Mesendoderm (in vitro differentiated cells): Measurements from ENCODE around the gene RDH13.
"Not testable (repeated sequence)": the region's sequence is repeated elsewhere in the genome, so short reads cannot be mapped to it uniquely, and the experiment has no call there.

Experiments used
- DNase-seq: peaks from one replicate; pipeline ENCODE4 v3.0.0; 2013
- H2AK5ac ChIP-seq: 2 replicates; pipeline ENCODE4 v1.6.1; 2013; ENCODE audit warnings: low read length, inconsistent platforms
- H2BK120ac ChIP-seq: 2 replicates; pipeline ENCODE4 v1.6.1; 2013; ENCODE audit warnings: low read depth, mild to moderate bottlenecking, low read length, moderate library complexity, mixed read lengths
- H2BK15ac ChIP-seq: replicated peaks from 2 replicates; pipeline ENCODE4 v1.6.1; 2013; ENCODE audit warnings: low read depth, mild to moderate bottlenecking, moderate library complexity
- H2BK5ac ChIP-seq: 2 replicates; pipeline ENCODE4 v1.6.1; 2013; ENCODE audit warnings: low read length, inconsistent platforms
- H3K18ac ChIP-seq: 2 replicates; pipeline ENCODE4 v1.6.1; 2013; ENCODE audit warnings: mild to moderate bottlenecking, low read length, mixed read lengths
- H3K23ac ChIP-seq: one replicate; pipeline ENCODE4 v1.6.1; 2013; ENCODE audit warnings: low read length
- H3K27ac ChIP-seq: 2 replicates; pipeline ENCODE4 v1.5.1; 2013; ENCODE audit warnings: low read depth, mild to moderate bottlenecking, inconsistent platforms, low read length, moderate library complexity
- H3K27me3 ChIP-seq: 2 replicates; pipeline ENCODE4 v1.6.1; 2013; ENCODE audit warnings: low read length, control low read depth, mild to moderate bottlenecking, inconsistent platforms; ENCODE audit not compliant: insufficient read depth, poor library complexity
- H3K36me3 ChIP-seq: 2 replicates; pipeline ENCODE4 v1.6.1; 2013; ENCODE audit warnings: low read length, inconsistent platforms; ENCODE audit not compliant: control insufficient read depth, insufficient read depth
- H3K4ac ChIP-seq: one replicate; pipeline ENCODE4 v1.6.1; 2013; ENCODE audit warnings: low read depth, mild to moderate bottlenecking, low read length, moderate library complexity
- H3K4me1 ChIP-seq: 2 replicates; pipeline ENCODE4 v1.6.1; 2013; ENCODE audit warnings: low read depth, low read length, inconsistent platforms; ENCODE audit not compliant: control insufficient read depth
- H3K4me2 ChIP-seq: 2 replicates; pipeline ENCODE4 v1.6.1; 2013; ENCODE audit warnings: low read length
- H3K4me3 ChIP-seq: 2 replicates; pipeline ENCODE4 v1.5.1; 2013; ENCODE audit warnings: mild to moderate bottlenecking, low read length
- H3K56ac ChIP-seq: one replicate; pipeline ENCODE4 v1.6.1; 2013; ENCODE audit warnings: low read length
- H3K79me1 ChIP-seq: 2 replicates; pipeline ENCODE4 v1.6.1; 2013; ENCODE audit warnings: low read length, inconsistent platforms
- H3K79me2 ChIP-seq: 2 replicates; pipeline ENCODE4 v1.6.1; 2013; ENCODE audit warnings: mild to moderate bottlenecking, low read length; ENCODE audit not compliant: control insufficient read depth, insufficient read depth
- H3K9ac ChIP-seq: 2 replicates; pipeline ENCODE4 v1.6.1; 2013; ENCODE audit warnings: low read length, inconsistent platforms
- H4K5ac ChIP-seq: one replicate; pipeline ENCODE4 v1.6.1; 2013; ENCODE audit warnings: low read length
- H4K8ac ChIP-seq: one replicate; pipeline ENCODE4 v1.6.1; 2013; ENCODE audit warnings: low read depth, mild to moderate bottlenecking, control low read depth, low read length, moderate library complexity
- WGBS: extraction: QIAGEN DNeasy Blood & Tissue Kit; methylation state at CpG from one replicate; pipeline ENCODE4 v1.1.7; 2013; ENCODE audit warnings: low lambda C conversion rate, missing lambda C conversion rate; ENCODE audit not compliant: insufficient coverage; ENCODE audit errors: extremely low coverage; 5-methylcytosine and 5-hydroxymethylcytosine counted together

Gene RDH13

DNA sequence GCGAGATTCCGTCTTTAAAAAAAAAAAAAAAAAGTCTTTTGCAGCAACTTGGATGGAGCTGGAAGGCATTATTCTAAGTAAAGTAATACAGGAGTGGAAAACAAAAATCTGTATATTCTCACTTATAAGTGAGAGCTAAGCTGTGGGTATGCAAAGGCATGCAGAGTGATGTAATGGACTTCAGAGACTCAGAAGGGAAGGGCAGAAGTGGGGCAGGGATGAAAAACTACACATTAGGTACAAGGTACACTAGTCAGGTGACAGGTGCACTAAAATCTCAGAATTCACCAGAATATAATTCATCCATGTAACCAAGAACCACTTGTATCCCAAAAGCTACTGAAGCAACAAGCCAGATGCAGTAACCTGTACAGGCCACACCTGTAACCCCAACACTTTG is 26.9 kb downstream of the RDH13 start:
- WGBS = no CpG with 5 or more reads among the region's 2 CpGs
- no peak for DNase-seq
- Histone ChIP-seq H3K79me2 (peaks cover 2% of the 10 kb centered on the region), H4K5ac (no peak overlapping the region), H3K9ac (no peak overlapping the region), H3K23ac (no peak overlapping the region), H2BK5ac (no peak overlapping the region), H3K4ac (no peak overlapping the region), H3K56ac (no peak overlapping the region), H3K4me1 (no peaks in the 10 kb centered on the region), H2AK5ac (no peak overlapping the region), H4K8ac (no peak overlapping the region), H3K27ac (no peak overlapping the region), H2BK120ac (no peak overlapping the region), H3K79me1 (no peaks in the 10 kb centered on the region), H2BK15ac (no peak overlapping the region), H3K27me3 (no peaks in the 10 kb centered on the region), H3K4me2 (no peak overlapping the region), H3K18ac (no peak overlapping the region), H3K36me3 (no peaks in the 10 kb centered on the region), H3K4me3 (no peak overlapping the region)

DNA sequence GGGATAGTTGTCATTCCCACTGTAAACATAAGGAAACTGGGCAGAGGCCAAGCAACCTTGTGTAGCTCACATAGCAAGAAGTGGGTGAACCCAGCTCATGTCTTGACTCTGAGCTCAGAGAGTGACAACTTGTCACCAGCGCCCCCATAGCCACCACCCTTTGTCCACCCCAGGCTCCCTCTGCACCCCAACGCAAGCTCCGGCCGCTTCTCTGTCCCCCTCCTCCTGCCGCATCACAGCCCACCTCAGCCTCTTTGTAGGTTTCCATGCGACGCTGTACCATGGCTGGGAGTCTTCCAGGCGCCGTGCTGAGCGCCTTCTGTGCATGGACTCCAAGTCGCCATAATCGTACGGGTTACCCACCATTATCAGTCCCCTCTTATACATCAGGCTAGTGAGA is 28.2 kb downstream of the RDH13 start:
- H3K79me1 ChIP-seq = no peaks in the 10 kb centered on the region
- H4K8ac ChIP-seq = no peak overlapping the region
- H2BK120ac ChIP-seq = no peak overlapping the region
- no peak overlapping the region for H2AK5ac ChIP-seq
- WGBS = no CpG with 5 or more reads among the region's 13 CpGs
- no peak overlapping the region for H3K4me2 ChIP-seq
- H3K79me2 ChIP-seq = peaks cover 2% of the 10 kb centered on the region
- no peak overlapping the region for H2BK5ac ChIP-seq
- no peak overlapping the region for H3K4ac ChIP-seq
- no peak overlapping the region for H3K18ac ChIP-seq
- H3K56ac ChIP-seq = no peak overlapping the region
- H3K23ac ChIP-seq = no peak overlapping the region
- no peaks in the 10 kb centered on the region for H3K36me3 ChIP-seq
- H3K9ac ChIP-seq = no peak overlapping the region
- no peak overlapping the region for H2BK15ac ChIP-seq
- H3K27me3 ChIP-seq = no peaks in the 10 kb centered on the region
- no peak overlapping the region for H3K4me3 ChIP-seq
- no peaks in the 10 kb centered on the region for H3K4me1 ChIP-seq
- DNase-seq = no peak
- H4K5ac ChIP-seq = no peak overlapping the region
- H3K27ac ChIP-seq = no peak overlapping the region

DNA sequence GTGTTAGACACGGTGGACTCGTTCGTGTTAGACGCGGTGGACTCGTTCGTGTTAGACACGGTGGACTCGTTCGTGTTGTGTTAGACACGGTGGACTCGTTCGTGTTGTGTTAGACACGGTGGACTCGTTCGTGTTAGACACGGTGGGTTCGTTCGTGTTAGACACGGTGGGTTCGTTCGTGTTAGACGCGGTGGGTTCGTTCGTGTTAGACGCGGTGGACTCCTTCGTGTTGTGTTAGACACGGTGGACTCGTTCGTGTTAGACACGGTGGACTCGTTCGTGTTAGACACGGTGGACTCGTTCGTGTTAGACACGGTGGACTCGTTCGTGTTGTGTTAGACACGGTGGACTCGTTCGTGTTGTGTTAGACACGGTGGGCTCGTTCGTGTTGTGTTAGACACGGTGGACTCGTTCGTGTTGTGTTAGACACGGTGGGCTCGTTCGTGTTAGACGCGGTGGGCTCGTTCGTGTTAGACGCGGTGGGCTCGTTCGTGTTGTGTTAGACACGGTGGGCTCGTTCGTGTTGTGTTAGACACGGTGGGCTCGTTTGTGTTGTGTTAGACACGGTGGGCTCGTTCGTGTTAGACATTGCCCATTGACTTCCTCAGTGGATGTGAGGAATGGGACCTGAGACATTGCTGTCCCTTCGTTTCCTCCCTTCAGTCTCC is 29.8 kb downstream of the RDH13 start:
- not testable (repeated sequence) for H3K18ac ChIP-seq, H4K8ac ChIP-seq, H3K4me2 ChIP-seq, H3K4ac ChIP-seq, H3K4me3 ChIP-seq, H2AK5ac ChIP-seq, H3K36me3 ChIP-seq, H3K79me1 ChIP-seq, H2BK120ac ChIP-seq, H3K23ac ChIP-seq, H3K27me3 ChIP-seq, H2BK15ac ChIP-seq, DNase-seq, H3K56ac ChIP-seq, H3K79me2 ChIP-seq, H2BK5ac ChIP-seq, H4K5ac ChIP-seq, H3K9ac ChIP-seq, H3K4me1 ChIP-seq, H3K27ac ChIP-seq
- WGBS = no CpG with 5 or more reads among the region's 70 CpGs

DNA sequence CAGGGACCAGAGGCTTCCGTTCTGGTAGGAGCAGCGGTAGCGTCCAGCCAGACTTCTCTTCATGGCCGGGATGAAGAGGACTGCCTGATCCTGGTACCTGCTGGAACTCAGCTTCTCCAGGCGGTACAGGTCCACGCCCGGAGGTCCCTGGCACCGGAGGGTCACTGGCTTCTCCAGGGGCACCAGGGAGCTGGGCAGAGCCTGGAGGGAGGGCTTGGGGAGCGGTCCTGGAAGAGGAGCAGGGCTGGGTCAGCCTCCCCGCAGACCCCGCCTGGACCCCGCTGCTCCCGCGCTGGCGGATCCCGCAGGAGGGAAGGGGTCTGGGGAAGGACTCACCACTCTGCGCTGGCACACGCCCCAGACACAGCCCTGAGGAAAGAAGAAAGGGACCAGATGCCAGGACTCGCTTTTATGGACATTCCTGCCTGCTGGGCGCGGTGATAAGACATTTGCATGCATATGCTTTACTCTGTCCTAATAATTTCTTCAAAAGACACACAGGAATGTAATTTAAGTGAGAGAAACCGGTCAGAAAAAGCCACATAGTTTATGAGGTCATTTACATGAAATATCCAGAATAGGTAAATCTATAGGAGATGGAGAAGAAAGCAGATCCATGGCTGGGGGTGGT is 30.7 kb downstream of the RDH13 start:
- no peak overlapping the region for H3K4me3 ChIP-seq
- no peak for DNase-seq
- no peak overlapping the region for H3K9ac ChIP-seq
- no peak overlapping the region for H2AK5ac ChIP-seq
- H3K79me2 ChIP-seq = peaks cover 2% of the 10 kb centered on the region
- no peaks in the 10 kb centered on the region for H3K79me1 ChIP-seq
- H2BK120ac ChIP-seq = no peak overlapping the region
- H4K5ac ChIP-seq = no peak overlapping the region
- H2BK5ac ChIP-seq = no peak overlapping the region
- no peak overlapping the region for H3K56ac ChIP-seq
- no peaks in the 10 kb centered on the region for H3K36me3 ChIP-seq
- H3K27ac ChIP-seq = no peak overlapping the region
- H3K4ac ChIP-seq = no peak overlapping the region
- no peak overlapping the region for H3K18ac ChIP-seq
- no peaks in the 10 kb centered on the region for H3K4me1 ChIP-seq
- no peak overlapping the region for H3K23ac ChIP-seq
- H2BK15ac ChIP-seq = no peak overlapping the region
- H4K8ac ChIP-seq = no peak overlapping the region
- WGBS = no CpG with 5 or more reads among the region's 22 CpGs
- H3K27me3 ChIP-seq = no peaks in the 10 kb centered on the region
- no peak overlapping the region for H3K4me2 ChIP-seq

DNA sequence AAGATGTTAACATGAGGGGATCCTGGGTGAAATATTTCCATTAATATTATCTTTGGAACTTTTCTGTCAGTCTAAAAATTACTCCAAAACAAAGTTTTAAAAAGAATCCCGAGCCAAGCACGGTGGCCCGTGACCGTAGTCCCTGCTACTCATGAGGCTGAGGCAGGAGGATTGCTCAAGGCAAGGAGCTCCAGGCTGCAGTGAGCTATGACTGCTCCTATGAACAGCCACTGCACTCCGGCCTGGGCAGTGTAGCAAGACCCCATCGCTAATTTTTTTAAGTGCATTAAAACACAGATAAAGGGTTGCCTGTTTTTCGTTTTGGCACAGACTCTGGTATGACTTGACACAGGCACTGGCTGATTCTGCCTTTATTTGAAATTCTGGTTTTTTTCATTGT is 31.8 kb downstream of the RDH13 start:
- H3K4me2 ChIP-seq = no peak overlapping the region
- no peak for DNase-seq
- no peak overlapping the region for H2AK5ac ChIP-seq
- H3K56ac ChIP-seq = no peak overlapping the region
- no peak overlapping the region for H3K27ac ChIP-seq
- H4K8ac ChIP-seq = no peak overlapping the region
- peaks cover 2% of the 10 kb centered on the region for H3K79me2 ChIP-seq
- H3K4me1 ChIP-seq = no peaks in the 10 kb centered on the region
- no peaks in the 10 kb centered on the region for H3K27me3 ChIP-seq
- H3K18ac ChIP-seq = no peak overlapping the region
- H2BK5ac ChIP-seq = no peak overlapping the region
- no peak overlapping the region for H3K4ac ChIP-seq
- H3K79me1 ChIP-seq = no peaks in the 10 kb centered on the region
- H3K36me3 ChIP-seq = no peaks in the 10 kb centered on the region
- WGBS = no CpG with 5 or more reads among the region's 7 CpGs
- H2BK15ac ChIP-seq = no peak overlapping the region
- no peak overlapping the region for H2BK120ac ChIP-seq
- no peak overlapping the region for H3K9ac ChIP-seq
- H3K4me3 ChIP-seq = no peak overlapping the region
- no peak overlapping the region for H4K5ac ChIP-seq
- no peak overlapping the region for H3K23ac ChIP-seq

DNA sequence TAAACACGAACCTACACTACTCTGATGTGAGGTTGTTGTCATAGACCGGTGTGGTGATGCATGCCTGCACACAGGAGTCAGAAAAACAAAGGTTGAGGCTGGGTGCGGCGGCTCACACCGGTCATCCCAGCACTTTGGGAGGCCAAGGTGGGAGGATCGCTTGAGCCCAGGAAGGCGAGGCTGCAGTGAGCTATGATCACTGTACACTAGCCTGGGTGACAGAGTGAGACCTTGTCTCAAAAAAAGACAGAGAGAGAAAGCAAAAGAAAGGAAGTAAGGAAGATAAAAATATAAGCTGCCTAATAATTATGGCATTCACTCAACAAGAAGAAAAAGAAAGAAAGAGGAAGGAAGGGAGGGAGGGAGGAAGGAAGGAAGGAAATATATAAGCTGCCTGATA is 34.2 kb downstream of the RDH13 start:
- no peak overlapping the region for H2BK15ac ChIP-seq
- no peaks in the 10 kb centered on the region for H3K36me3 ChIP-seq
- H3K79me2 ChIP-seq = peaks cover 2% of the 10 kb centered on the region
- no peak overlapping the region for H2AK5ac ChIP-seq
- H3K23ac ChIP-seq = no peak overlapping the region
- H2BK5ac ChIP-seq = no peak overlapping the region
- no peak overlapping the region for H3K27ac ChIP-seq
- H3K56ac ChIP-seq = no peak overlapping the region
- no peak overlapping the region for H4K5ac ChIP-seq
- H3K9ac ChIP-seq = no peak overlapping the region
- WGBS = no CpG with 5 or more reads among the region's 7 CpGs
- H3K79me1 ChIP-seq = no peaks in the 10 kb centered on the region
- H3K4me2 ChIP-seq = no peak overlapping the region
- no peak overlapping the region for H3K4ac ChIP-seq
- H3K4me1 ChIP-seq = no peaks in the 10 kb centered on the region
- no peak overlapping the region for H4K8ac ChIP-seq
- DNase-seq = no peak
- H3K18ac ChIP-seq = no peak overlapping the region
- H3K27me3 ChIP-seq = no peaks in the 10 kb centered on the region
- no peak overlapping the region for H2BK120ac ChIP-seq
- H3K4me3 ChIP-seq = no peak overlapping the region
